Endothelial cell of umbilical vein (primary cell): ENCODE data around the gene RGL4.

Experiments used
- FOS ChIP-seq: IDR thresholded peaks from 2 replicates; pipeline ENCODE4 v1.6.1; 2011; ENCODE audit warnings: mild to moderate bottlenecking, low read length, moderate library complexity, borderline replicate concordance; ENCODE audit not compliant: insufficient read depth
- POLR2A ChIP-seq: IDR thresholded peaks from 2 replicates; pipeline ENCODE4 v1.6.1; 2012; ENCODE audit warnings: low read depth, mild to moderate bottlenecking, control low read depth, low read length

DNA sequence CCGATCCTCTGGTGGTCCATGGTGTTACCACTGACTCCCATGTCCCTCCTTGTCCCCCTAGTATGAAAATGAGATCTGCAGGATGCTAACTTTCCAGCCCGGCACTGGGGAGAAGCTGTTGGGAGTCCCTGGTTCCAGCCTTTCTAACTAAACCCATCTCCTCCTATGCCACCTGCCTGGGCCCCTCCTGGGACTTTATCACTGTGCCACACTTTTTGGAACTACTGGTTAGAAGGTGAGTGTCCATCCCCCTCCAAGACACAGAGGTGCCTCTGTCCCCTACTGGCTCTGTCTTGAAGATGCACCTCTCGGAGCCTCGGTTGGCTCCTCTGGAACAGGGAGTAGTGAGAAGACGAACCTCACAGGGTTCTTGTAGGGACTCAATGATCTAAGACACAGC lies at the start of gene RGL4:
- TF ChIP-seq FOS, result no peak
- no peak for TF ChIP-seq POLR2A
